ENCODE results near the gene MXD1.

MXD1 gene

GRCh38 chr2:69914164-69914949 lies 552 bp upstream of the MXD1 start:
- H3K9me2 ChIP-seq (replicated peaks; ENCODE audit: insufficient read depth, low read length) = no peaks in the 10 kb centered on the region
- H3K27ac ChIP-seq (ENCODE audit: low read length) = peak overlapping the region; percentile 88
- H3K9me3 ChIP-seq (replicated peaks; ENCODE audit: insufficient read depth, low read length) = no peaks in the 10 kb centered on the region
- H3K79me2 ChIP-seq (ENCODE audit: low read length) = peaks cover 16% of the 10 kb centered on the region; the same call in 1 of the 2 replicates
- no peaks in the 10 kb centered on the region for H4K20me1 ChIP-seq (ENCODE audit: insufficient read depth, low read length)
- peak overlapping the region; percentile 84 for H3K4me2 ChIP-seq (ENCODE audit: low read depth, low read length)
- peak overlapping the region; percentile 84 for H3K4me3 ChIP-seq (ENCODE audit: low read length)
- TF ChIP-seq EZH2phosphoT487 (IDR thresholded peaks at IDR 0.05; ENCODE audit: low read length) (no peak), EZH2 (optimal IDR thresholded peaks at IDR 0.05; ENCODE audit: low read depth, low read length) (no peak), CTCF (IDR thresholded peaks at IDR 0.05; ENCODE audit: low read length) (peak; percentile 20; the same call in 1 of the 2 replicates)
- DNase-seq = peak; percentile 100
- H2AFZ ChIP-seq (ENCODE audit: low read length) = peak overlapping the region; percentile 75
- H3K9ac ChIP-seq (ENCODE audit: low read length) = peak overlapping the region; percentile 91
- no peaks in the 10 kb centered on the region for H3K36me3 ChIP-seq (replicated peaks; ENCODE audit: insufficient read depth, low read length)
- H3F3A ChIP-seq (ENCODE audit: insufficient read depth, low read length) = peaks cover 17% of the 10 kb centered on the region; the same call in 1 of the 2 replicates
- peaks cover 12% of the 10 kb centered on the region; the same call in 1 of the 2 replicates for H3K4me1 ChIP-seq (ENCODE audit: low read length)
- H3K27me3 ChIP-seq (replicated peaks; ENCODE audit: insufficient read depth, low read length) = no peaks in the 10 kb centered on the region

- Histone ChIP-seq H3K79me2 (ENCODE audit: low read length) (peaks cover 16% of the 10 kb centered on the region; the same call in 1 of the 2 replicates), H4K20me1 (ENCODE audit: insufficient read depth, low read length) (no peaks in the 10 kb centered on the region), H3K36me3 (replicated peaks; ENCODE audit: insufficient read depth, low read length) (no peaks in the 10 kb centered on the region), H3K27ac (ENCODE audit: low read length) (no peak overlapping the region), H3K4me1 (ENCODE audit: low read length) (peaks cover 12% of the 10 kb centered on the region; the same call in 1 of the 2 replicates), H3K9ac (ENCODE audit: low read length) (peak overlapping the region; percentile 83; the same call in 1 of the 2 replicates), H3K4me2 (ENCODE audit: low read depth, low read length) (peak overlapping the region; percentile 70), H2AFZ (ENCODE audit: low read length) (peak overlapping the region; percentile 83; the same call in 1 of the 2 replicates), H3K9me2 (replicated peaks; ENCODE audit: insufficient read depth, low read length) (no peaks in the 10 kb centered on the region), H3K27me3 (replicated peaks; ENCODE audit: insufficient read depth, low read length) (no peaks in the 10 kb centered on the region), H3K9me3 (replicated peaks; ENCODE audit: insufficient read depth, low read length) (no peaks in the 10 kb centered on the region), H3F3A (ENCODE audit: insufficient read depth, low read length) (peaks cover 17% of the 10 kb centered on the region; the same call in 1 of the 2 replicates), H3K4me3 (ENCODE audit: low read length) (peak overlapping the region; percentile 84)
- TF ChIP-seq EZH2 (optimal IDR thresholded peaks at IDR 0.05; ENCODE audit: low read depth, low read length) = no peak
- TF ChIP-seq CTCF (IDR thresholded peaks at IDR 0.05; ENCODE audit: low read length) = no peak
- TF ChIP-seq EZH2phosphoT487 (IDR thresholded peaks at IDR 0.05; ENCODE audit: low read length) = no peak
- no peak for DNase-seq
These were observed 1.2 kb downstream of the MXD1 start for GRCh38 chr2:69916106-69916505.

- Histone ChIP-seq H3K27ac (ENCODE audit: low read length) (no peak overlapping the region), H3K9ac (ENCODE audit: low read length) (no peak overlapping the region)
These were observed 2.9 kb downstream of the MXD1 start for GRCh38 chr2:69917852-69918251.

More at GRCh38 chr2:69917852-69918251, 2.9 kb downstream of the MXD1 start:
- TF ChIP-seq EZH2phosphoT487 (IDR thresholded peaks at IDR 0.05; ENCODE audit: low read length) (no peak), CTCF (IDR thresholded peaks at IDR 0.05; ENCODE audit: low read length) (no peak), EZH2 (optimal IDR thresholded peaks at IDR 0.05; ENCODE audit: low read depth, low read length) (no peak)
- no peaks in the 10 kb centered on the region for H4K20me1 ChIP-seq (ENCODE audit: insufficient read depth, low read length)
- no peaks in the 10 kb centered on the region for H3K27me3 ChIP-seq (replicated peaks; ENCODE audit: insufficient read depth, low read length)
- no peak for DNase-seq
- no peak overlapping the region for H3K4me3 ChIP-seq (ENCODE audit: low read length)
- H3K4me1 ChIP-seq (ENCODE audit: low read length) = peaks cover 9% of the 10 kb centered on the region; the same call in 1 of the 2 replicates
- no peaks in the 10 kb centered on the region for H3K36me3 ChIP-seq (replicated peaks; ENCODE audit: insufficient read depth, low read length)
- no peak overlapping the region for H2AFZ ChIP-seq (ENCODE audit: low read length)
- H3K79me2 ChIP-seq (ENCODE audit: low read length) = peaks cover 16% of the 10 kb centered on the region; the same call in 1 of the 2 replicates
- no peaks in the 10 kb centered on the region for H3K9me3 ChIP-seq (replicated peaks; ENCODE audit: insufficient read depth, low read length)
- H3F3A ChIP-seq (ENCODE audit: insufficient read depth, low read length) = peaks cover 7% of the 10 kb centered on the region; the same call in 1 of the 2 replicates
- H3K9me2 ChIP-seq (replicated peaks; ENCODE audit: insufficient read depth, low read length) = no peaks in the 10 kb centered on the region
- H3K4me2 ChIP-seq (ENCODE audit: low read depth, low read length) = no peak overlapping the region

Measured in MM.1S (cell line).